GM12864 (cell line): Measurements from ENCODE around the gene TMEM150A.
"Not testable (repeated sequence)": the region's sequence is repeated elsewhere in the genome, so short reads cannot be mapped to it uniquely, and the experiment has no call there.

ENCODE experiments used
- DNase-seq: peaks from one replicate; pipeline ENCODE4 v3.0.0-alpha.2; 2011; ENCODE audit warnings: low read depth
- H3K4me3 ChIP-seq: 2 replicates; pipeline ENCODE4 v1.5.1; 2011; ENCODE audit warnings: mild to moderate bottlenecking, low read depth, low read length, control low read depth
- CTCF ChIP-seq: IDR thresholded peaks from 2 replicates; pipeline ENCODE4 v1.5.1; 2011; ENCODE audit warnings: low read depth, mild to moderate bottlenecking, moderate library complexity, low read length, control low read depth, inconsistent platforms; ENCODE audit errors: missing control alignments

Gene TMEM150A

GRCh38 chr2:85611705-85612587 lies 9.4 kb upstream of the TMEM150A start, which contains the start of gene C2orf68:
TSS of gene C2orf68 (minus strand) at chr2:85612066. CDS start at chr2:85611984, 82 bp downstream.
- no peak for TF ChIP-seq CTCF
- H3K4me3 ChIP-seq = peak within 1 kb of the TSS; percentile 76
- peak; percentile 68 for DNase-seq

GRCh38 chr2:85611217-85611704 lies 8.8 kb upstream of the TMEM150A start:
- TF ChIP-seq CTCF = no peak
- DNase-seq = no peak
- peak overlapping the region; percentile 76 for H3K4me3 ChIP-seq

GRCh38 chr2:85607268-85608215 lies 5.0 kb upstream of the TMEM150A start:
- DNase-seq = no peak
- no peak overlapping the region for H3K4me3 ChIP-seq
- TF ChIP-seq CTCF = no peak

GRCh38 chr2:85606116-85606455 lies 3.6 kb upstream of the TMEM150A start:
- no peak overlapping the region for H3K4me3 ChIP-seq
- DNase-seq = no peak
- TF ChIP-seq CTCF = no peak

- no peak for TF ChIP-seq CTCF
- no peak overlapping the region for H3K4me3 ChIP-seq
- DNase-seq = no peak
These were observed 3.1 kb upstream of the TMEM150A start for GRCh38 chr2:85605406-85606115.

GRCh38 chr2:85604568-85605339 lies 2.3 kb upstream of the TMEM150A start:
- no peak for DNase-seq
- no peak for TF ChIP-seq CTCF
- H3K4me3 ChIP-seq = no peak overlapping the region

- DNase-seq, H3K4me3 ChIP-seq: not testable (repeated sequence)
These were observed 1.6 kb upstream of the TMEM150A start for GRCh38 chr2:85604133-85604444.
